Colon (tissue), 2 donors: Measurements from ENCODE around the gene ZBTB20.
"Not testable (repeated sequence)": the region's sequence is repeated elsewhere in the genome, so short reads cannot be mapped to it uniquely, and the experiment has no call there.

Source experiments
- FAIRE-seq: peaks from 2 replicates; lab custom pipeline; 2012; peaks lifted over from hg19 to GRCh38; lab: Jason Lieb, UNC
- donor health status: control.
- donor health status: control.

The ZBTB20 gene

DNA sequence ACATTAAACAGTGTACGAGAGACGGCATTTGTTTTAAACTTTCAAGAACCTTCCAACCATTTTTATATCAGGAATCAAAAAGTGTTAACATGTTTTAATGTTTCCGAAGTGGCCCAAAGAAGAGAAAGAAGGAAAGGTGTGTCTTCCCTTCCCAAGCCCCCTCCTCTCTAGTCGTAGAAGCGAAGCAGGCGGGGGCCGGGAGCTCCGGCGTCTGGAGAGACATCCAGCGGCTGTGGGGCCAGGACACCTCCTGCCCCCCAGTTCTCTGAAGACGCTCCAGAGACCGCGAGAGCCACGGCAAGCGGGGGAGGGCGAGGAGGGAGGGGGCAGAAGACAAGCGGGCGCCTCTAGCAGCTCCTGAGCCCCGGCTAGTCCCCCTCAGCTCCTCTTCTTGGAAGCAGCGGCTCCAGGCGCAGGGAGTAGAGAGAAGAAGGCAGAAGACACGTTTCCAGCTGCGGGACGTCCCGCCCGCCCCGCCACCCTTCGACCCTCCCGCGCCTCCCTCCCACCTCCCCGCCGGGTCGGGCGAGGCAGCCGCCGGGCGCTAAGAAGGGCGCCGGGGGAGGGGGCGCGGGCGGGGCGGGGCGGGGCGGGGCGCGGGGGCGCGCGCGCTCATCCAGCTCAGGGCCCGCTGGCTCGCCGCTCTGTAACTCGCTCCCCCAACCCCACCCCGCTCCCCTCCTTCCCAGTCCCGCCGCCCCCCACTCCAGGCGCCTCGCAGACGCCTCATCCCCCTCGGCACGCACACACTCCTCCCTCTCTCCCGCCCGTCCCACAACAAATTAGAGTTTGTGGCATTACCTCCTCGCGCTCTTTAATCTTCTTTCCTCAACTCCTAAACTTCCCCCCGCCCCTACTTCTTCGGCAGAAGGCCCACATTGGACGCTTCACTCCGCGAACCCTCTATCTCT is at the start of gene ZBTB20:
TSS of gene ZBTB20 (minus strand) at position 871 of the 911 bp plus-strand sequence.
- FAIRE-seq, result peak; percentile 84

GRCh38 chr3:115194476-115194875 is 47.4 kb upstream of the ZBTB20 start:
- FAIRE-seq, result no peak

DNA sequence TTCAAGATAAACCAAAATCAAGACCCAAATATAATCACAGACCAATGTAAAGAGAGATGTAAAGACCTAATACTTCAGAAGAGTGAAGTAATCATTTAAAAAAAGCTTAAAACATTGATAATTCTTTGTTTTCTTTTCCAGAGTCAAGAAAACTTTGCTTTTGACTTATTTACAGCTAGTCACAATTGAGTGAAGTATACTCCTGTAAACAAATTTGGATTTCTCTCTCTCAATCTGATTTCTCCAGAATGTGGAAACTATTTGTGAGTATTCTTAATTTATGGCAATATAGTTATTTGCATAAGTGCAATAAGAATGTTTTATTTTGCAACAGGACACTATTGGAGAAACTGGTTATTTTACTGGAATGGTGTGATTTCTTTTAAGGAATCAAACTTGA is 43.7 kb upstream of the ZBTB20 start:
- FAIRE-seq, result no peak

GRCh38 chr3:115187149-115187757 is 40.2 kb upstream of the ZBTB20 start:
- FAIRE-seq, result no peak

GRCh38 chr3:115186351-115187148 is 39.5 kb upstream of the ZBTB20 start:
- no peak for FAIRE-seq

DNA sequence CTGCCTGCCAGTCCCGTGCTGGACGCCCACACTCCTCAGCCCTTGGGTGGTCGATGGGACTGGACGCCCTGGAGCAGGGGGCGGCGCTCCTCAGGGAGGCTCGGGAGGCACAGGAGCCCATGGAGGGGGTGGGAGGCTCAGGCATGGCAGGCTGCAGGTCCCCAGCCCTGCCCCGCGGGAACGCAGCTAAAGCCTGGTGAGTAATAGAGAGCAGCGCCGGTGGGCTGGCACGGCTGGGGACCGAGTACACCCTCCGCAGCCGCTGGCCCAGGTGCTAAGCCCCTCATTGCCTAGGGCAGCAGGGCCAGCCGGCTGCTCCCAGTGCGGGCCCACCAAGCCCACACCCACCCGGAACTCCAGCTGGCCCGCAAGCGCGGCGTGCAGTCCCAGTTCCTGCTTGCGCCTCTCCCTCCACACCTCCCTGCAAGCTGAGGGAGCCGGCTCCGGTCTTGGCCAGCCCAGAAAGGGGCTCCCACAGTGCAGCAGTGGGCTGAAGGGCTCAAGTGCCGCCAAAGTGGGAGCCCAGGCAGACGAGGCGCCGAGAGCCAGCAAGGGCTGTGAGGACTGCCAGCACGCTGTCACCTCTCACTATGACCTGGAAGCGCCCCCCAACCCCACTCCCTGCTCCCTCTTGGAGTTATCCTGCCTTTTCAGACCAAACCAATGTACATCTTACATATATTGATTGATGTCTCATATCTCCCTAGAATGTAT is 37.9 kb upstream of the ZBTB20 start:
- FAIRE-seq, result not testable (repeated sequence)

GRCh38 chr3:115178930-115179329 is 31.8 kb upstream of the ZBTB20 start:
- FAIRE-seq, result not testable (repeated sequence)

GRCh38 chr3:115169808-115170207 is 22.7 kb upstream of the ZBTB20 start:
- peak; percentile 83 for FAIRE-seq

GRCh38 chr3:115165701-115166100 is 18.6 kb upstream of the ZBTB20 start:
- no peak for FAIRE-seq

DNA sequence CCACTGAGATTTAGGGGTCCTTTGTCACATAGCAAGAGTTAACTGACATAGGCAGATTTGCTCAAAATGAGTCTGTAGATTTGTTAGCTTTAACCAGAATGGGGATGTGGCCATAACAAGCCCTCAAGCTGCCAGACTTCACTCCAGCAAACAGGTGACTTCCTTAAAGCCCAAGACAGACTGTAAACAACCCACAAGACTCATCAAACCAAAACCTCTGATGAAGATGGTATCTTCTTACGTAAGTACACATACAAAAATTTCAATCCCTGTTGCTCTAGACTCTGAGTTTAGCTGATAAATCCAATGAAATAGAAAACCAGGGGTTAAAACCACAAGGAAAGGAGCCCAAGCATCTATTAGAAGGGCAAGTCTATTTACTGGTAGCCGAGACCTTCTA is 18.2 kb upstream of the ZBTB20 start:
- FAIRE-seq, result no peak

DNA sequence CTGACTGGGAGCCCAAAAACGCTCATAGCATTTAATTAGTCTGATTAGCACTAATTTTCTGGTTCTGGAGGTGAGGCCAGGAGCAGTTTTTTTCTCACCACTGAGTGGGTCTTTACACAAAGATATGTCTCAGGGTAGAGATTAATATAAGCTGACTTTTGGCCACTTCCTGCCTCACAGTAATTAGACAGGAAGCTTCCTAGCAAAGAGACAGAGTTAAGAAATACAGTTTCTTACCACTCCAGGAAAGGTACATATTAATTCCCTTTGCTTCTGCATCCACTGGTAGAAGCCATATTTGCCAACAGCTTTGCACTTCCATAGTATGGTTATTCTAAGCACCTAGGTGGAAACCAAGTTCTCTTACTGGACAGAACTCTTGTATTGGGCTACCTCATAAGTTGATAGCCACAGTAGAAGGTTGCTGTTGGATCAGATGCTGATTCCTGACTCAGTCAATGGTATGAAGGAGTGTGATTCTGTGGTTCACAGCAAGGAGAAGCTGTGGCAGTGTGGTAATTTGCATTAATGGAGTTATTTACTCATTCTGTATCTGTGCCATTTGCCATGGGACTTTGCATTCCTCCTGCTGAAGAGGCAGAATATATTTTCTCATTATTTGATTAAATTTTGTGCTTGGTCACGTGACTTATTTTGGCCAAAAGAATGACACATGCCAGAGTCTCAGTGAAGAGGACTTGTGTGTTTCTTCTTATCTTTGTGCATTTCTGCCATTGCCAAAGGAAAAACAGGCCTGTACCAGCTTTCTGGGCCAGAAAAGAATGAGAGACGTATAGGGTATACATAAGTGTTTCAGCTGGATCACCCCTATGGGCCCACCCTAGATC is 17.5 kb upstream of the ZBTB20 start:
- FAIRE-seq, result no peak

- FAIRE-seq, result no peak
Observed at GRCh38 chr3:115162759-115163158, 15.7 kb upstream of the ZBTB20 start.

DNA sequence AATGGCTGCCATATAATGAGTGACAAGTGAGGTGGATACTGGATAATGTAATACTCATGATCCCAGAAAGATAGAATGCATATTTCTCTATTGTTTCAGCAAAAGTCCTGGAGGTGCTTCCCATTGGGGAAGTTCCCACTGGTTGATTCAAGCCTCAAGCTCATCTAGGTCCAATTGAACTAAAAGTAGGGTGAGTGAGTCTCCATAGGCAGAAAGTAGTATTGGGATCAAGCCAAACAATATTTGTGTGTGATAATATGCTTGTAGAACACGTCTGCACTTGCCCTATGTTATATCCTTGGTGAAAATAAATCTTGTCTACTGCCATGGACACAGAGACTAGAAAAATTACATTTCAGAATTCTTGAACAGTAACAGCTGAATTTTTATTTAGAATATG is 14.8 kb upstream of the ZBTB20 start:
- FAIRE-seq, result no peak

DNA sequence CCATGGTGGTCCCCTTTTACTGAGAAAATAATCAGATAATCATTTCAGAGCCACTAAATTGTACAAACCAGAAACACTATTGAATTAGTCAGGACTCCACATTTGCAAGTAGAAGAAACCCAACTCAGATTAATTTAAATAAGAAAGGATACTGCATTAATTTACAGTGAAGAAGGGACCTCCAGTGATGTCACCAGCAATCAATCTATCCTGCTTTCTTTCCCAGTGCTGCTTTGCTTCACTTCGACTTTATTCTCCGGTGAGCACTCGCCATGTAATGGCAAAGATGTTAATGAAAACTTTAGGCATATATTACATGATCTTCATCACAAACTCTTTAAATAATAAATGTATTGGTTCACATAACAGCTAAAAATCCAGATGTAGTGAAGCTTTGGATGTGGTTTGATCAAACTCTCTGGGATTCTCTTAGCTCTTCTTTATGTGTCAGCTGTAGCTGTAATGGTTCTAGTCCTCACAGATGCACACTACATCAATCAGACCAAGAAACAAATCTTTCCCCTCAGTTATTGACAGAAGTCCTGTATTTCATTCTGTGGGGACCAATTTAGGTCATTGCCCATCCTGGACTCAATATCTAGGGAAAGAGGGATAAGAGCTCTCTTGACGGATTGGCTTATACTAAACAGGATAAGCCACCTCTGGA is 14.2 kb upstream of the ZBTB20 start:
- FAIRE-seq, result no peak

- FAIRE-seq, result no peak
Observed at GRCh38 chr3:115160295-115160694, 13.2 kb upstream of the ZBTB20 start.

DNA sequence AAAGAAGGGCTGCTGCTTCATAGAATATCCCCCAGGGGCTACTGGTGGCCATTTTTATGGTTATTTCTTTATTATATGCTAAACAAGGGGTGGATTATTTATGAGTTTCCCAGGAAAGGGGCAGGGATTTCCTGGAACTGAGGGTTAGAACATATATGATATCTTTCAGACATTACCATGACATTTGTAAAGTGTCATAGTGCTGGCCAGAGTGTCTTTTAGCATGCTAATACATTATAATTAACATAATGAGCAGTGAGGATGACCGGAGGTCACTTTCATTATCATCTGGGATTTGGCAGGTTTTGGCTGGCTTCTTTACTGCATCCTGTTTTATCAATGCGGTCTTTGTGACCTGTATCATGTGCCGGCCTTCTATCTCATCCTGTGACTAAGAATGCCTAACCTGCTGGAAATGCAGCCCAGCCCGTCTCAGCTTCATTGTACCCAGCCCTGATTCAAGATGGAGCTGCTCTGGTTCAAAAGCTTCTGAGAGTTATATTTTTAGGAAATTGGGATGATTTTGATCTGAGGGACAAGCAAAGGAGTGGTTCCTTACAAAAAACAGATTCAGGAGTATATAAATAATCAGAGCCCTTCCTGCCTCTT is 9.1 kb upstream of the ZBTB20 start:
- FAIRE-seq, result no peak

DNA sequence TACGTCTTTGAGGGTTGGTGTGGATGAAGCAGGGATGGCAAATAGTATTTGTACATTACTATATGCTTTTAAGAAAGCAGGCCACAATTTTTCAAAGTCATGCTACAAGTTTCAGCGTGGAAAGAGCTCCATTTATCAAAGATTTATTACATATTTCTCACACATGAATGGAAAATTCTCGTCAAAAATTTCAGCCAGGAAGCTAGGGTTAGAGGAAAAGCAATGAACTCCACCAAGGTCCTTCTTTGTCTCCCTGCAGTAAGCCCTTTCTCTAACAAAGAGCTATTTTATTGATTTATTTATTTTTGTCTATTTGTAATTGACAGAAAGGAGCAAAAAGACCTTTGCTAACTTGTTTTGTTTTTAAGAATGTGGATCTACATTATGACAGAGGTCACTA is 7.5 kb upstream of the ZBTB20 start:
- FAIRE-seq, result no peak

DNA sequence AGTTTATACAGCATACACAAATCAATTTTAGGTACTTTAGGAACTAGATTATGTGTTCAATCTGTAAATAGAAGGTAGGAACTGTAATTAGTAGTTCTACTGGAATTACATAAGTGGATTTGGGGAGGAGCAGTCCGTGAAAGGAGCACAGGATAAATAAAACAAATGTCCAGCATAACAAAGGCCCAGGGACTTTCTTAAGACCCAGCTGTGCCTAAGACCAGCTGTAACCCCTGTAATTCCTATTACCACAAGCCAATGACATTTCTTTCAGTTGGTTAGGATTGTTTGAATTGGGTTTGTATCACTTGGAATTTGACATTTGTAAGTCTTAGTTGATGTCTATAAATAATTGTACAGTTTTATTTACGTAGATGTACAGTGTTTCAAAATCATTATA is 4.8 kb upstream of the ZBTB20 start:
- no peak for FAIRE-seq

DNA sequence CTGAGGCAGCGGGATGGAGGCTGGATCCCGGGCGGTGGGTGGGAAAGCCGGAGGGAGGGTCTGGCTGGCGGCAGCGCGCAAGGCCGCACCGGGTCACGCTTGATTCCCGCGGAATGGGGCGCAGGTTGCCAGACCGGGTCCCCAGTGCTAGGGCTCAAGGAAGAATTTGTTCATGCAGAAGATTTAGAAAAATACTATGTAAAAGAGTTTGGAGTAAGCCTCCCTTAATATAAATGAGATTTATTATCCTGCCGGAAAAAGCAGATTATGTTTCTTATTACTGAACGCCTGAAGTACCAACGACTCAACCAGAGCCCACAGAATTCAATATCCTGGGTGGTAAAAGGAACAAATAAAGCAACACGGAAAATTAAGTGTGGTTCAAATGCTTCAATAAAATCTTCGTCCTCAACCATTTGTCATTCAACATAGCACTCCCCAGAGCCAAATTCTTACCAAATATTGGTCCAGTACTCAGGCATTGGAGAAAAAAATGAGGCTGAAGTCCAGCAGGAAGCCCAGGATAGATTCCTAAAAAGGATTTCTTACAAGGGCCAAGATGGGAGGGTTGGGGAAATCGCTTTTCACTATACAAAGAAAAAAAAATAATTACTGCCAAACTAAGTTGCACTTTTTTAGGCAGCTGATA is 1.2 kb upstream of the ZBTB20 start:
- FAIRE-seq, result peak; percentile 38
